MM.1S (cell line): ENCODE data around the gene ABHD12.

Source experiments
- EZH2 ChIP-seq: fragments of 300-600 bp; sonication (generic); optimal IDR thresholded peaks from 2 replicates; pipeline ENCODE3; 2017; ENCODE audit warnings: low read depth, mild to moderate bottlenecking, antibody characterized with exemption, low read length, mixed read lengths
- TF ChIP-seq, protein P1 (sequence below): fragments of 300-600 bp; sonication (generic); IDR thresholded peaks from 2 replicates; pipeline ENCODE4 v1.5.1; 2016; ENCODE audit warnings: antibody characterized with exemption, low read length, mixed read lengths

GRCh38 chr20:25271486-25272222 is 119.0 kb downstream of the ABHD12 start:
- TF ChIP-seq, protein P1, sequence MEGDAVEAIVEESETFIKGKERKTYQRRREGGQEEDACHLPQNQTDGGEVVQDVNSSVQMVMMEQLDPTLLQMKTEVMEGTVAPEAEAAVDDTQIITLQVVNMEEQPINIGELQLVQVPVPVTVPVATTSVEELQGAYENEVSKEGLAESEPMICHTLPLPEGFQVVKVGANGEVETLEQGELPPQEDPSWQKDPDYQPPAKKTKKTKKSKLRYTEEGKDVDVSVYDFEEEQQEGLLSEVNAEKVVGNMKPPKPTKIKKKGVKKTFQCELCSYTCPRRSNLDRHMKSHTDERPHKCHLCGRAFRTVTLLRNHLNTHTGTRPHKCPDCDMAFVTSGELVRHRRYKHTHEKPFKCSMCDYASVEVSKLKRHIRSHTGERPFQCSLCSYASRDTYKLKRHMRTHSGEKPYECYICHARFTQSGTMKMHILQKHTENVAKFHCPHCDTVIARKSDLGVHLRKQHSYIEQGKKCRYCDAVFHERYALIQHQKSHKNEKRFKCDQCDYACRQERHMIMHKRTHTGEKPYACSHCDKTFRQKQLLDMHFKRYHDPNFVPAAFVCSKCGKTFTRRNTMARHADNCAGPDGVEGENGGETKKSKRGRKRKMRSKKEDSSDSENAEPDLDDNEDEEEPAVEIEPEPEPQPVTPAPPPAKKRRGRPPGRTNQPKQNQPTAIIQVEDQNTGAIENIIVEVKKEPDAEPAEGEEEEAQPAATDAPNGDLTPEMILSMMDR, result no peak
- TF ChIP-seq EZH2, result no peak
